Measurements from ENCODE around the gene RNF144A. TPM values are rescaled to one million over a fixed set of nuclear protein-coding genes. Genes with fewer than 3 reads are reported as not detected.

The RNF144A gene
- total RNA-seq, 4 donors from 2014 or later = 8.0 to 25.4 (median 15.8) TPM

GRCh38 chr2:6986912-6987361, 69.7 kb downstream of the RNF144A start:
- no peak for TF ChIP-seq EP300 (IDR thresholded peaks at IDR 0.05)
- TF ChIP-seq CTCF (IDR thresholded peaks at IDR 0.05) = no peak
- TF ChIP-seq POLR2A (IDR thresholded peaks at IDR 0.05) = no peak
- no peak for TF ChIP-seq POLR2AphosphoS5 (IDR thresholded peaks at IDR 0.05)
- Histone ChIP-seq H3K27ac (no peak overlapping the region), H3K4me3 (no peak overlapping the region)

GRCh38 chr2:6990871-6991270, 73.7 kb downstream of the RNF144A start:
- Histone ChIP-seq H3K4me3 (no peak overlapping the region), H3K27ac (no peak overlapping the region), H3K36me3 (no peaks in the 10 kb centered on the region), H3K4me1 (peaks cover 9% of the 10 kb centered on the region), H3K27me3 (no peaks in the 10 kb centered on the region), H3K9me3 (no peaks in the 10 kb centered on the region)
- 92% methylated on average over 3 of the region's 3 CpGs for WGBS
- no peak for DNase-seq (ENCODE audit: low spot score in 2 of 2)
- TF ChIP-seq POLR2A (IDR thresholded peaks at IDR 0.05) = no peak
- no peak for TF ChIP-seq EP300 (IDR thresholded peaks at IDR 0.05)
- TF ChIP-seq POLR2AphosphoS5 (IDR thresholded peaks at IDR 0.05) = no peak
- no peak for TF ChIP-seq CTCF (IDR thresholded peaks at IDR 0.05)

More at GRCh38 chr2:6986912-6987361, 69.7 kb downstream of the RNF144A start:
- 72% methylated on average over 12 of the region's 12 CpGs for WGBS
- peaks cover 5% of the 10 kb centered on the region for H3K4me1 ChIP-seq
- no peaks in the 10 kb centered on the region for H3K9me3 ChIP-seq
- DNase-seq (ENCODE audit: low spot score in 2 of 2) = no peak
- H3K36me3 ChIP-seq = no peaks in the 10 kb centered on the region
- H3K27me3 ChIP-seq = no peaks in the 10 kb centered on the region

GRCh38 chr2:6992794-6993228, 75.6 kb downstream of the RNF144A start:
- Histone ChIP-seq H3K4me1 (peaks cover 4% of the 10 kb centered on the region), H3K4me3 (no peak overlapping the region), H3K9me3 (no peaks in the 10 kb centered on the region), H3K27me3 (no peaks in the 10 kb centered on the region), H3K36me3 (no peaks in the 10 kb centered on the region), H3K27ac (no peak overlapping the region)
- no peak for DNase-seq (ENCODE audit: low spot score in 2 of 2)
- TF ChIP-seq CTCF (IDR thresholded peaks at IDR 0.05) = no peak
- no peak for TF ChIP-seq POLR2A (IDR thresholded peaks at IDR 0.05)
- TF ChIP-seq EP300 (IDR thresholded peaks at IDR 0.05) = no peak
- no peak for TF ChIP-seq POLR2AphosphoS5 (IDR thresholded peaks at IDR 0.05)
- 74% methylated on average over 4 of the region's 4 CpGs for WGBS

GRCh38 chr2:6993229-6993640, 76.0 kb downstream of the RNF144A start:
- Histone ChIP-seq H3K9me3 (no peaks in the 10 kb centered on the region), H3K4me1 (peaks cover 4% of the 10 kb centered on the region), H3K4me3 (no peak overlapping the region), H3K36me3 (no peaks in the 10 kb centered on the region), H3K27me3 (no peaks in the 10 kb centered on the region), H3K27ac (no peak overlapping the region)
- 63% methylated on average over 7 of the region's 7 CpGs for WGBS
- DNase-seq (ENCODE audit: low spot score in 2 of 2) = no peak
- no peak for TF ChIP-seq POLR2A (IDR thresholded peaks at IDR 0.05)
- no peak for TF ChIP-seq CTCF (IDR thresholded peaks at IDR 0.05)
- TF ChIP-seq POLR2AphosphoS5 (IDR thresholded peaks at IDR 0.05) = no peak
- no peak for TF ChIP-seq EP300 (IDR thresholded peaks at IDR 0.05)

GRCh38 chr2:6993936-6994335, 76.7 kb downstream of the RNF144A start:
- WGBS = 62% methylated on average over 2 of the region's 2 CpGs
- no peak for DNase-seq (ENCODE audit: low spot score in 2 of 2)

More at GRCh38 chr2:6993936-6994335, 76.7 kb downstream of the RNF144A start:
- H3K27ac ChIP-seq = no peak overlapping the region
- no peak overlapping the region for H3K4me3 ChIP-seq
- no peaks in the 10 kb centered on the region for H3K27me3 ChIP-seq
- no peaks in the 10 kb centered on the region for H3K9me3 ChIP-seq
- no peak for TF ChIP-seq POLR2AphosphoS5 (IDR thresholded peaks at IDR 0.05)
- TF ChIP-seq EP300 (IDR thresholded peaks at IDR 0.05) = no peak
- no peak for TF ChIP-seq CTCF (IDR thresholded peaks at IDR 0.05)
- no peak for TF ChIP-seq POLR2A (IDR thresholded peaks at IDR 0.05)
- H3K4me1 ChIP-seq = peaks cover 4% of the 10 kb centered on the region
- H3K36me3 ChIP-seq = no peaks in the 10 kb centered on the region

Data from suprapubic skin (tissue), 4 donors.